Measurements from ENCODE around the gene CALCA.

DNA sequence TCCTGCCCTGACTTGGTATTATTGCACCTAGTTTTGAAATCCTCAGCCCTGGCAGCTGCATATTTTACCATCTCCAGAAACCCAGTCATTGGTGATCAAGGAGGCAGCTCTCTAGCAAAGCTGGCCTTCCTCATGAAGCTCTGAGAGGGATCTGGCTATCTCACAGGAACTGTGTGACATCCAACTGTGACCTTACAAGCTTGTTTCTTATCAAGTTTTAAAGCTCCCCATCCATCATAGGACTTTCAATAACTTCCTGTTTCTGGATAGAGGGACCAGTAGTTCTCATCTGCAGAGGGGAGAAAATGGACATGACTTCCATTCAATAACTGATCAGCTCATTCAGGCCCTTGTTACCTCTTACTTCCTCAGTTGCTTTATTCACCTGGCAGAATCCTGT lies 18.2 kb downstream of the CALCA start:
- TF ChIP-seq, protein P1, sequence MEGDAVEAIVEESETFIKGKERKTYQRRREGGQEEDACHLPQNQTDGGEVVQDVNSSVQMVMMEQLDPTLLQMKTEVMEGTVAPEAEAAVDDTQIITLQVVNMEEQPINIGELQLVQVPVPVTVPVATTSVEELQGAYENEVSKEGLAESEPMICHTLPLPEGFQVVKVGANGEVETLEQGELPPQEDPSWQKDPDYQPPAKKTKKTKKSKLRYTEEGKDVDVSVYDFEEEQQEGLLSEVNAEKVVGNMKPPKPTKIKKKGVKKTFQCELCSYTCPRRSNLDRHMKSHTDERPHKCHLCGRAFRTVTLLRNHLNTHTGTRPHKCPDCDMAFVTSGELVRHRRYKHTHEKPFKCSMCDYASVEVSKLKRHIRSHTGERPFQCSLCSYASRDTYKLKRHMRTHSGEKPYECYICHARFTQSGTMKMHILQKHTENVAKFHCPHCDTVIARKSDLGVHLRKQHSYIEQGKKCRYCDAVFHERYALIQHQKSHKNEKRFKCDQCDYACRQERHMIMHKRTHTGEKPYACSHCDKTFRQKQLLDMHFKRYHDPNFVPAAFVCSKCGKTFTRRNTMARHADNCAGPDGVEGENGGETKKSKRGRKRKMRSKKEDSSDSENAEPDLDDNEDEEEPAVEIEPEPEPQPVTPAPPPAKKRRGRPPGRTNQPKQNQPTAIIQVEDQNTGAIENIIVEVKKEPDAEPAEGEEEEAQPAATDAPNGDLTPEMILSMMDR (IDR thresholded peaks at IDR 0.05; ENCODE audit: insufficient read depth, low read length, poor library complexity, severe bottlenecking) = no peak
- TF ChIP-seq EZH2phosphoT487 (conservative IDR thresholded peaks at IDR 0.05; ENCODE audit: low read length) = no peak
